Loucy (cell line): ENCODE data around the gene KDM4F.

Experiments used
- CTCF ChIP-seq: fragments of 200-600 bp; sonication (generic); conservative IDR thresholded peaks from 2 replicates; pipeline ENCODE4 v1.5.1; 2014; ENCODE audit warnings: mild to moderate bottlenecking, antibody characterized with exemption, low read length
- EZH2phosphoT487 ChIP-seq: fragments of 200-600 bp; IDR thresholded peaks from 2 replicates; pipeline ENCODE4 v1.6.1; 2018; ENCODE audit warnings: antibody characterized with exemption, mild to moderate bottlenecking, moderate library complexity, borderline replicate concordance

GRCh38 chr11:95082576-95083001, 33.4 kb downstream of the KDM4F start:
- TF ChIP-seq CTCF (no peak), EZH2phosphoT487 (no peak)
